IPS DF 6.9 (cell line): ENCODE measurements around the gene NPHP4.

Source experiments
- DNase-seq: peaks from one replicate; pipeline ENCODE4 v3.0.0-alpha.2; 2013; ENCODE audit warnings: low read depth, low spot score
- H3K27ac ChIP-seq: one replicate; pipeline ENCODE4 v1.5.1; 2013; ENCODE audit warnings: low read length, control low read depth
- H3K27me3 ChIP-seq: 2 replicates; pipeline ENCODE4 v1.6.1; 2013; ENCODE audit warnings: mild to moderate bottlenecking, low read length; ENCODE audit not compliant: control insufficient read depth, insufficient read depth
- H3K36me3 ChIP-seq: 2 replicates; pipeline ENCODE4 v1.6.1; 2013; ENCODE audit warnings: low read length; ENCODE audit not compliant: control insufficient read depth, insufficient read depth
- H3K4me1 ChIP-seq: 2 replicates; pipeline ENCODE4 v1.6.1; 2013; ENCODE audit warnings: low read length; ENCODE audit not compliant: control insufficient read depth, insufficient read depth
- H3K4me3 ChIP-seq: 2 replicates; pipeline ENCODE4 v1.5.1; 2013; ENCODE audit warnings: mild to moderate bottlenecking, low read length
- H3K9me3 ChIP-seq: 2 replicates; pipeline ENCODE4 v1.6.1; 2013; ENCODE audit warnings: low read length, inconsistent platforms; ENCODE audit not compliant: control insufficient read depth, insufficient read depth
- WGBS: extraction: QIAGEN DNeasy Blood & Tissue Kit; methylation state at CpG from one replicate; pipeline ENCODE4 v1.1.7; 2013; ENCODE audit warnings: mixed read lengths, missing lambda C conversion rate; ENCODE audit not compliant: insufficient read length, insufficient coverage; 5-methylcytosine and 5-hydroxymethylcytosine counted together

The NPHP4 gene

DNA sequence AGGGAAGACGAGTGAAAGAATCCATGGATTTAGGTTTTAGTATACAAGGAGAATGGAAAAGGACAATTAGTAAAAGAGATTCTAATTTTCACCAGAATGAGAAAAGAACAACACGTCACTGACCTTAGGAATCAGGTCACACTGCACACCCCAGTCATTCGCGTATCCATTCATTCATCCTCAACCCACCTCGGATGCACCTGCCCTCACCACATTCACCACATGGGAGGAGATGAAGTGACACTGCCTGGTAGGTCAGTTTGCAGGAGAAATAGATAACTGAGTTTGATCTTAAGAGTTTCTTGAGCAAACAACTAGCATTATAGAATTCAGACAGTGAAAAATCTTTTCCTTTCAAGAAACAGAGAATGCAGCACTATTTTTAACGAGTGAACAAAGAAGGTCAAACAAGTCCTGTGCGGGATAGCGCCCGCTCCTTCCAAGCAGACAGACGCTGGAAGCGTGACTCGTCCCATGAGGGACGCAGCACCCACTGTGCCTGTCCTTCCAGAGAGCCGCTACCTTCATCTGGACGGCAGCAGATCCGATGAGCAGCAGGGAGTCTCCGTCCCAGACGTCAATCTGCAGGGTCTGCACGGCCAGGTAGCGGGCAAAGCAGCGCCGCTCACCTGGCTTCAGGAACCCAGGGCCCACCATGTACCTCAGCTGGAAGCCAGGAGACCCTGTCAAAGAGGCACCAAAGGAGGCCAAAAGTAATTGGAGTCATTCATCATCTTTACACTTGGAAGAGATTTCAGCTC lies 101.7 kb downstream of the NPHP4 start:
- no CpG with 5 or more reads among the region's 22 CpGs for WGBS
- no peaks in the 10 kb centered on the region for H3K4me1 ChIP-seq
- no peak overlapping the region for H3K27ac ChIP-seq
- no peaks in the 10 kb centered on the region for H3K9me3 ChIP-seq
- DNase-seq = no peak
- H3K27me3 ChIP-seq = no peaks in the 10 kb centered on the region
- peaks cover 2% of the 10 kb centered on the region; the same call in 1 of the 2 replicates for H3K36me3 ChIP-seq
- H3K4me3 ChIP-seq = no peak overlapping the region

- no CpG with 5 or more reads among the region's 12 CpGs for WGBS
- Histone ChIP-seq H3K36me3 (peaks cover 2% of the 10 kb centered on the region; the same call in 1 of the 2 replicates), H3K4me3 (no peak overlapping the region), H3K9me3 (no peaks in the 10 kb centered on the region), H3K27ac (no peak overlapping the region), H3K27me3 (no peaks in the 10 kb centered on the region), H3K4me1 (no peaks in the 10 kb centered on the region)
- DNase-seq = no peak
Measured at GRCh38 chr1:5889901-5890300, 102.3 kb downstream of the NPHP4 start.

DNA sequence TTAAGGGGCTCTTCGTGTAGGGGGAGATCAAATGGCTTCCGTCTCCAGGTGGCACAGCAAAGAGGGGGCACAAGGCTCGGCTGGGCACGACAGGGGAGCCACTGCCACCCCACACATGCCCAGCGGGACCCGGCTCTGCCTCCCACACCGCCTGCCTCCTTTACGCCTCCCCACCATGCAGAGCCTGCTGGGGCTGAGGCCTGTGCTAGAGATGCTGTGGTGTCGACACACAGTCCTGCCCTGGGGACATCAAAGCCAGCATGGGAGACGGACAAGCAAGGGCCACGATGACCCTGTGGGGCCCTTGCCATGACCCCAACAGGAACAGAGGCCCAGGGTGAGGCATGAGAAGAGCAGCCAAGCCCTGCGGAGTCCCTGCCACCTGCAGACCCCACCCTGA lies 102.8 kb downstream of the NPHP4 start:
- no peak overlapping the region for H3K27ac ChIP-seq
- H3K9me3 ChIP-seq = no peaks in the 10 kb centered on the region
- H3K4me3 ChIP-seq = no peak overlapping the region
- peaks cover 2% of the 10 kb centered on the region; the same call in 1 of the 2 replicates for H3K36me3 ChIP-seq
- no peaks in the 10 kb centered on the region for H3K4me1 ChIP-seq
- DNase-seq = no peak
- no CpG with 5 or more reads among the region's 12 CpGs for WGBS
- H3K27me3 ChIP-seq = no peaks in the 10 kb centered on the region

DNA sequence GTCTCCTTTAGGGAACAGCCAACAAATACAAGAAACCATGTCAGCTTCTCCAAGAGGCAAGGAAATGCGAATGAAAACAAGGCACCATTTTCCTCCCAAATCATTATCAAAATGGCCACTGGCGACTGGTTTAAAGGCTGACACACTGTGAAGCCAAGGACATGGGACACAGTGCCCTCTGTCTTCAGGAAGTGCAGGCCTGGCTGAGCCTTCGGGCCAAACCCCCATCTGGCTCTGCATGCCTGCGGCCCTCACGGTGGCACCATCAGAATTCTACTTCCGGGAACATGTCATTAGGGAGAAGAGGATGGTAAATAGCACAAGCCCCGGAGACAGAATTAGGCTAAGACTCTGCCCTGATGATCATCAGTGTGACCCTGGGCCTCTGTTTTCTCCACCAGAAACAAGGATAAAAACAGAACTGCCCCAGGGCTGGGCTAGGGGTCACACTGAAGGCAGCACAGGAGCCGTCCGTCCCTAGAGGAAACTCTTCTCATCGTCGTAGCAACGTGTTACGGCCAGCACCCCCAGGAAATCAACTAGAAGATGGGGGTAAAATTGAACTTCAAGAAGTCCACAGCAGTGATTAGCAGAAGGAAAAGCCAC lies 103.5 kb downstream of the NPHP4 start:
- Histone ChIP-seq H3K27ac (no peak overlapping the region), H3K27me3 (no peaks in the 10 kb centered on the region), H3K4me1 (no peaks in the 10 kb centered on the region), H3K36me3 (peaks cover 2% of the 10 kb centered on the region; the same call in 1 of the 2 replicates), H3K4me3 (no peak overlapping the region), H3K9me3 (no peaks in the 10 kb centered on the region)
- no CpG with 5 or more reads among the region's 13 CpGs for WGBS
- no peak for DNase-seq

DNA sequence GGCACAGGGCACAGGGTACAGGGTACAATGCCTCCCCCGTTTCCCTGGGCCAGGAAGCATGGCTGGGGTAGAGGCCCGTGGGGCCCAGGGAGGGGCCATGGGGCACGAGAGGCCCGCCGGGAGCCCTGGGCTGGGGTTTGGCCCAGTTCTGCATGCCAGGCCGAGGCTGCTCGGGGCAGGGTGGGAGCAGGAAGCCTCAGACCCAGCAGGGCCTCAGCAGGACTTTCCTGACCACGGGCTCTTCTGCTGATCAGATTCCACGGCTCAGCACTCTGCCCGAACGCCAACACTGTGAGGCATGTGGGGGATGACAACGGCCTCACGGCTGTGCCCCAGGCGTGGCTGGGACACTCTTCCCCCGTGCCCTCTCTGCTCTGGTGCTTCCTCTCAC lies 104.3 kb downstream of the NPHP4 start:
- no peaks in the 10 kb centered on the region for H3K9me3 ChIP-seq
- peaks cover 2% of the 10 kb centered on the region; the same call in 1 of the 2 replicates for H3K36me3 ChIP-seq
- H3K27me3 ChIP-seq = no peaks in the 10 kb centered on the region
- no peaks in the 10 kb centered on the region for H3K4me1 ChIP-seq
- WGBS = no CpG with 5 or more reads among the region's 15 CpGs
- DNase-seq = no peak
- no peak overlapping the region for H3K27ac ChIP-seq
- no peak overlapping the region for H3K4me3 ChIP-seq

GRCh38 chr1:5887349-5887970 lies 104.8 kb downstream of the NPHP4 start:
- no peak for DNase-seq
- H3K9me3 ChIP-seq = no peaks in the 10 kb centered on the region
- no CpG with 5 or more reads among the region's 23 CpGs for WGBS
- H3K27ac ChIP-seq = no peak overlapping the region
- H3K27me3 ChIP-seq = no peaks in the 10 kb centered on the region
- no peaks in the 10 kb centered on the region for H3K4me1 ChIP-seq
- no peak overlapping the region; the same call in 1 of the 2 replicates for H3K4me3 ChIP-seq
- peaks cover 2% of the 10 kb centered on the region; the same call in 1 of the 2 replicates for H3K36me3 ChIP-seq

GRCh38 chr1:5886541-5887348 lies 105.5 kb downstream of the NPHP4 start:
- H3K36me3 ChIP-seq = peaks cover 2% of the 10 kb centered on the region; the same call in 1 of the 2 replicates
- no peak overlapping the region for H3K27ac ChIP-seq
- WGBS = no CpG with 5 or more reads among the region's 25 CpGs
- no peaks in the 10 kb centered on the region for H3K4me1 ChIP-seq
- H3K4me3 ChIP-seq = no peak overlapping the region
- DNase-seq = no peak
- H3K27me3 ChIP-seq = no peaks in the 10 kb centered on the region
- no peaks in the 10 kb centered on the region for H3K9me3 ChIP-seq

DNA sequence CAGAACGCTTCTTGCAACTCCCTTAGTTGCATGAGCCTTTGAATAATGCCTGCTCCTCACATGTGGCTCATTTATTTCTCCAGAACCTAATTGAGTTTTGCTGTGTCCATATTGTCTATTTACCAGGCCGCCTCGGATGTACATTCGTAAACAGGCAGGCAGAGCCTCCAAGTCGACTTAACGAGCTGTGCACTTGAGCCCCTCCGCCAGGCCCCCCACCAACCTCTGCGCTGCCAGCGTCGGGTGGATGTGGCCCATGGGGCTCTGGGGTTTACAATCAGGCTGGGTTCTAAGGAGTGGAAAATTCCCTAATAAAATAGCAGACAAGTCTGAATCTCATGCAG lies 106.1 kb downstream of the NPHP4 start:
- no CpG with 5 or more reads among the region's 10 CpGs for WGBS
- Histone ChIP-seq H3K4me1 (no peaks in the 10 kb centered on the region), H3K27ac (no peak overlapping the region), H3K9me3 (no peaks in the 10 kb centered on the region), H3K27me3 (no peaks in the 10 kb centered on the region), H3K4me3 (no peak overlapping the region), H3K36me3 (peaks cover 2% of the 10 kb centered on the region; the same call in 1 of the 2 replicates)
- DNase-seq = no peak

DNA sequence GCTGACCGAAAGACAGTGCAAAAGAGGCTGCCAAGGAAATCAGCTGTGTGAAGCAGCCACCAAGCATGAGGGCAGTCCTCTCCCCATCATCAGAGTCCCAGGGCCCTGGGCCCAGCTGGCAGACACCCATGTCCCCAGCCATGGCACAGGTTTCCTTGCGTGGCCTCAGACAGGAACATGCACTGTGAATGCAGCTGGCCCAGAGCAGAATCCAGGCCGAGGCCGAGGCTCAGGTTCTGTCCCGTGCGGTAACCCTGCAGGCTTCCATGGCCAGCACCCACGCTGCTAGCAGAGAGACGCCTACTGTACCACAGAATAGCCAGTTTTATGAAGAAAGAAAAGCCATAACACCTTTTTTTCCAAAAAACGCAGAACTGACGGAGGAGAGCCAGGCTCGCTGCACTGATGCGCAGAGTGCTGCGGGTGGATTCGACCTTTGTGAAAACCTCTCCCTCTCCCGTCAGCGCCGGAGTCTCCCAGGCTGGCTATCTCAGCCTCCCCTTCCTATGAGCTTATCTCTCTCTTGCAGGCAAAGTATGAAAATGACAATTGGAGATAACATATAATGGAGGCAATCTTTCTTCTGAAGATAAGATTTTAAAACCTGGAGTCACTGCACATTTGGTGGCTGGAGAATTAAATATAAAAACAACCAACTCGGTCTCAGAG lies 106.6 kb downstream of the NPHP4 start:
- peaks cover 2% of the 10 kb centered on the region; the same call in 1 of the 2 replicates for H3K36me3 ChIP-seq
- H3K9me3 ChIP-seq = no peaks in the 10 kb centered on the region
- WGBS = no CpG with 5 or more reads among the region's 18 CpGs
- DNase-seq = no peak
- no peaks in the 10 kb centered on the region for H3K4me1 ChIP-seq
- H3K4me3 ChIP-seq = no peak overlapping the region
- no peak overlapping the region for H3K27ac ChIP-seq
- H3K27me3 ChIP-seq = no peaks in the 10 kb centered on the region

GRCh38 chr1:5884110-5884509 lies 108.1 kb downstream of the NPHP4 start:
- Histone ChIP-seq H3K27ac (no peak overlapping the region), H3K4me3 (no peak overlapping the region), H3K36me3 (peaks cover 5% of the 10 kb centered on the region; the same call in 1 of the 2 replicates), H3K9me3 (no peaks in the 10 kb centered on the region), H3K4me1 (no peaks in the 10 kb centered on the region), H3K27me3 (no peaks in the 10 kb centered on the region)
- whole genome bisulfite sequencing = no CpG with 5 or more reads among the region's 13 CpGs
- no peak for DNase-seq
